Esophagus muscularis mucosa (tissue), 3 donors: ENCODE measurements around the gene N4BP2L2.

Source experiments
- POLR2A ChIP-seq: fragments of 450-650 bp; IDR thresholded peaks from one replicate; pipeline ENCODE4 v1.6.1; 2017; ENCODE audit warnings: antibody characterized with exemption, moderate library complexity, mild to moderate bottlenecking, low read depth
- TF ChIP-seq, protein P1 (sequence below), 3 experiments: fragments of 200-600 bp in 2 of 3; fragments of 450-650 bp in 1 of 3; sonication (generic) in 2 of 3; IDR thresholded peaks; one replicate each; pipeline ENCODE4 v1.5.1; 2017 to 2019; ENCODE audit warnings: antibody characterized with exemption in 3 of 3, mild to moderate bottlenecking in 2 of 3, moderate library complexity in 1 of 3

DNA sequence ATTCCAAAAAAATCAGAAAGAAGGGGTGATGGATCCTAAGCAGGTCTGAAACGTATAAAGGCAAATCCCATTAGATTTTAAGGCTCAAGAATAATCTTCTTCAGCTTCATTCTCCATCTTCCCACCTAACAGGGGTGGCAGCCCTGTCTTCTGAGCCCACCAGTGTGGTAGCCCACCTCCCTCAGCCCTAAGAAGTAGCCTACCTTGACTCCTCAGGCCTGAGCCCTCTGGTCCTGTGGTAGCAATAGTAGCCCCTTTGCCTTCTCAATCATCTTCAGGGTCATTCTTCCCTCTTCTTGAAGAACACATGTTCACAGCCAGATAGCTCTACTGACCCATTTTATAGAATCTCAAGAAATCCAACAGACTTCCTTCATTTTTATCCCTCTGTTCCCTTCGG, 33.7 kb downstream of the N4BP2L2 start:
- TF ChIP-seq, protein P1, sequence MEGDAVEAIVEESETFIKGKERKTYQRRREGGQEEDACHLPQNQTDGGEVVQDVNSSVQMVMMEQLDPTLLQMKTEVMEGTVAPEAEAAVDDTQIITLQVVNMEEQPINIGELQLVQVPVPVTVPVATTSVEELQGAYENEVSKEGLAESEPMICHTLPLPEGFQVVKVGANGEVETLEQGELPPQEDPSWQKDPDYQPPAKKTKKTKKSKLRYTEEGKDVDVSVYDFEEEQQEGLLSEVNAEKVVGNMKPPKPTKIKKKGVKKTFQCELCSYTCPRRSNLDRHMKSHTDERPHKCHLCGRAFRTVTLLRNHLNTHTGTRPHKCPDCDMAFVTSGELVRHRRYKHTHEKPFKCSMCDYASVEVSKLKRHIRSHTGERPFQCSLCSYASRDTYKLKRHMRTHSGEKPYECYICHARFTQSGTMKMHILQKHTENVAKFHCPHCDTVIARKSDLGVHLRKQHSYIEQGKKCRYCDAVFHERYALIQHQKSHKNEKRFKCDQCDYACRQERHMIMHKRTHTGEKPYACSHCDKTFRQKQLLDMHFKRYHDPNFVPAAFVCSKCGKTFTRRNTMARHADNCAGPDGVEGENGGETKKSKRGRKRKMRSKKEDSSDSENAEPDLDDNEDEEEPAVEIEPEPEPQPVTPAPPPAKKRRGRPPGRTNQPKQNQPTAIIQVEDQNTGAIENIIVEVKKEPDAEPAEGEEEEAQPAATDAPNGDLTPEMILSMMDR (IDR thresholded peaks at IDR 0.05) = no peak
- TF ChIP-seq POLR2A = no peak
